ENCODE measurements around the gene SEC22C.
"Not testable (repeated sequence)": the region's sequence is repeated elsewhere in the genome, so short reads cannot be mapped to it uniquely, and the experiment has no call there.

SEC22C gene

GRCh38 chr3:42588625-42589024 is 6.9 kb upstream of the SEC22C start:
- no peak for DNase-seq
- intact Hi-C loops (cut with DNase I), result no loop called here

- intact Hi-C loops (cut with DNase I), result no loop called here
- no peak for DNase-seq
Measured at GRCh38 chr3:42582474-42583070, 805 bp upstream of the SEC22C start.

DNA sequence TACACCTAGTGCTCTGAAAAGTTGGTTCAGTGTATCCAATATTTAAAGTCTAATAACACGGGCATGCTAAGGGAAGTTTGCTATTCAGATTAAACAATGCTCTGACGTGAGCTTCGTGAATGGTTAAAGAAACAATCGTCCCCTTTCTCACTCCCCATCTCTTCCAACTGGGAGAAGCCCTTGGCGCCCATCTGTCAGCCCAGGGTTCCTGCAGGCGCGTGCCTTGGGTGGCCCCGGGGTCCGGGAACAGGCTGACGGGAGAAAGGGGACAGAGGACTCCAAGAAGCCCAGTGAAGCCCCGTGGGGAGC is 413 bp downstream of the SEC22C start:
- intact Hi-C loops (cut with DNase I), result no loop called here
- peak in 1 of 10 donors; percentile 43 for DNase-seq

GRCh38 chr3:42579346-42579745 is 2.4 kb downstream of the SEC22C start:
- peak in 2 of 10 donors; percentile 42 to 64 for DNase-seq
- intact Hi-C loops (cut with DNase I), result not testable (repeated sequence)

GRCh38 chr3:42578054-42578453 is 3.7 kb downstream of the SEC22C start:
- no peak for DNase-seq

GRCh38 chr3:42575137-42575741 is 6.5 kb downstream of the SEC22C start:
- intact Hi-C loops (cut with DNase I), result no loop called here
- DNase-seq, result no peak

More at GRCh38 chr3:42578054-42578453, 3.7 kb downstream of the SEC22C start:
- intact Hi-C loops (cut with DNase I), result no loop called here

DNA sequence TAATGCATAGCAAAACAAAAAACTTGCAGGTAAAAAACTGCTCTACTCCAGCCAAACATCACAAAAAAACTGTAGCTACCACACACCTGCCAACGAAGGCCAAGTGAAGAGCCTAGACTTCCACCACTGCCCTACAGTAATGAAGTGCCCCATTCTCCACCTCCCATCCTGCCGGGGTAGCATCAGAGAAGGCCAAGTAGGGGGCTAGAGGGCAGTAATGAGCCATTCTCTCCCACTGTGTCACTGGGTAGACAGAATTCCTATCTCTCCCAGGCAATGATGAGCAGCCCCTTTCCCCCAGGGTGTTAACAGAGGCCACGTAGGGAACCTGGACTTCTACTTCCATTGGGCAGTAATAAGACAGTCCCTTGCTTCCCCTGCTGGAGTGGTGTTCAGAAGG is 9.5 kb downstream of the SEC22C start:
- intact Hi-C loops (cut with DNase I), result loop anchor here (2.0 kb wide), 1 partner anchor 179 kb away; no protein-coding TSS in a partner anchor
- peak in 3 of 10 donors; percentile 32 to 89 (median 67) for DNase-seq

GRCh38 chr3:42569593-42570142 is 12.1 kb downstream of the SEC22C start:
- intact Hi-C loops (cut with DNase I), result no loop called here

GRCh38 chr3:42562047-42562907 is 19.5 kb downstream of the SEC22C start:
- intact Hi-C loops (cut with DNase I), result no loop called here
- no peak for DNase-seq

More at GRCh38 chr3:42569593-42570142, 12.1 kb downstream of the SEC22C start:
- DNase-seq, result no peak

GRCh38 chr3:42557854-42558253 is 23.9 kb downstream of the SEC22C start:
- intact Hi-C loops (cut with DNase I), result no loop called here
- no peak for DNase-seq

DNA sequence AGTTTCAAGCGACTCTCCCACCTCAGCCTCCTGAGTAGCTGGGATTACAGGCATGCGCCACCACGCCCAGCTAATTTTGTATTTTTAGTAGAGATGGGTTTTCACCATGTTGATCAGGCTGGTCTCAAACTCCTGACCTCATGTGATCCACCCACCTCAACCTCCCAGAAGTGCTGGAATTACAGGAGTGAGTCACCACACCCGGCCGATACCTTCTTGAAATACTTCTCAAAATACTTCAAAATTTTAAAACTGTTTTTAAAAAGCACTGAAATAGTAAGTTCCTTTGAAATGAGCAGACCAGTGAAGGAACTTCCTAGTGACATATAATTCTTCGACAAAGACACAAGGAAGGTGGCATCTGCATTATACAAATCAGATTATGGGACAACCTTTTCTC is 24.9 kb downstream of the SEC22C start:
- DNase-seq; intact Hi-C loops (cut with DNase I): not testable (repeated sequence)

DNA sequence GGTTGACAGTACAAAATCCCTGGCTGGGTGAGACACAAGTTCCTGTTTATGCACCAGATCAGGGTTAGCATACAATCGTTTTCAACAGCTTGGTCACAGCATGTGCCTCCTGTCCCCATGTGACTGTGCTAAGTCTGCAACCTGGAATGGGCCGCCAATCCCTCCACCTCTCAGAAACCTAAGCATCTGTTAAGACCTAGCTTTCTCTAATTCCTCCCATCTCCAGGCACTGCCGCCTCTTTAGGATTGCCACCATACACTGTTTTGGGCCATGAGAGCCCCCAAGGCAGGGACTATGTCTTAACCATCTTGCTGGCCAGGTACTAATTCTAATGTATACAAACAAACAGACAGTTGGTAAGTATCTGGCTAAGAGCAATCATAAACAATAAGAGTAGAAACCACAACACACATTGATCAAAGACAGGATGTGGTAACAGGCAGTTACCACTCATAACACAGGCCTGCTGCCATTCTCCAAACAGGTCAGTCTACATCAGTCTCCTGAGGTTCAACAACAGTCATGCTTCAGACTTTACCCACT is 25.6 kb downstream of the SEC22C start:
- intact Hi-C loops (cut with DNase I), result no loop called here
- peak in 1 of 10 donors; percentile 29 for DNase-seq

GRCh38 chr3:42552830-42553229 is 28.9 kb downstream of the SEC22C start:
- intact Hi-C loops (cut with DNase I), result no loop called here
- DNase-seq, result no peak

- no peak for DNase-seq
Measured at GRCh38 chr3:42550250-42550649, 31.5 kb downstream of the SEC22C start.

DNA sequence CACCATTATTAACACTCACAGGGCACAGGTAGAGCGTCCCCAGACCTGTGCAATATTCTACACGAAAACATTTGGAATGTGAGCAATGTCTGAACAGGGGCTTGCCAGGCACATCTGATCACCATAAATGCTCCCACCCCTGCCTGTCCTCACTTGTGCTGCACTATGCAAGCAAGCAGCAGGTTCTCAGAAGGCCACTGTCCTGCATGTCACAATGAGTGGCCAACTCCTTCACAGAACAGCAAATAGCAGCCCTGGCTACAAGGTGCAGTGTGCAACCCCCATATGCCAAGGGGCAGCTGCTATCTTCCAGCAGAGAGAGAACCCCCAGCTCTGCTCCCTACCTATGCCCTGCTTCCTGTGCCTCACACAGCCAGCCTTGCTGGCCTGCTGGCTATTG is 32.6 kb downstream of the SEC22C start:
- DNase-seq, result no peak
- intact Hi-C loops (cut with DNase I), result loop anchor here (5.0 kb wide), 2 partner anchors 302 to 317 kb away; no protein-coding TSS in a partner anchor

More at GRCh38 chr3:42550250-42550649, 31.5 kb downstream of the SEC22C start:
- intact Hi-C loops (cut with DNase I), result no loop called here

DNA sequence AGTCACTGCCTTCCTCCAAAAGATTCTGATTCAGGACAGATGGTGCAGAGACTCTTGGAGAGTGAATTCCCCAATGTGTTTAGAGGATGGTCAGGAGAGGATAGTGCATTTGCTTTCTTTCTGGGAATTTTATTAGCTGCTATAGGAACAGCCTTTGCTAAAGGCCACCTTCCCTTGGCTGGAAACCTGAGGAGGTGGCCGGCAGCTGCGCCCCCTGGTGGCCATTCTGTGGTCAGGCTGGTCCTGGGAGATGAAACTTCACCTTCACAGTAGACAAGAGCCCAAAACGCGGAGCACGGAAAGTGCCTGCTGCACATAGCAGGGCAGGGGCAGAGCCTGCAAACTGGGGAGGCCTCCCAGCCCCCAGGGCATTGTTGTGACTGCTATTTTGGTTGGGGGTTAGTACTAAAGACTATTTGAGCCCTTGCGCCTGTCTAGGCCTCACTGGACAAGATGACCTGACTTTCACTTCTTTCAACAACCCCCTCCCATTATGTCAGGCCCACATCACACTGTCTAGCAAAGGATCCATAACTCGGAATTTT is 34.3 kb downstream of the SEC22C start:
- intact Hi-C loops (cut with DNase I), result loop anchor here (5.0 kb wide), 2 partner anchors 300 to 315 kb away; no protein-coding TSS in a partner anchor
- DNase-seq, result peak; percentile 53 to 97 (median 80)

DNA sequence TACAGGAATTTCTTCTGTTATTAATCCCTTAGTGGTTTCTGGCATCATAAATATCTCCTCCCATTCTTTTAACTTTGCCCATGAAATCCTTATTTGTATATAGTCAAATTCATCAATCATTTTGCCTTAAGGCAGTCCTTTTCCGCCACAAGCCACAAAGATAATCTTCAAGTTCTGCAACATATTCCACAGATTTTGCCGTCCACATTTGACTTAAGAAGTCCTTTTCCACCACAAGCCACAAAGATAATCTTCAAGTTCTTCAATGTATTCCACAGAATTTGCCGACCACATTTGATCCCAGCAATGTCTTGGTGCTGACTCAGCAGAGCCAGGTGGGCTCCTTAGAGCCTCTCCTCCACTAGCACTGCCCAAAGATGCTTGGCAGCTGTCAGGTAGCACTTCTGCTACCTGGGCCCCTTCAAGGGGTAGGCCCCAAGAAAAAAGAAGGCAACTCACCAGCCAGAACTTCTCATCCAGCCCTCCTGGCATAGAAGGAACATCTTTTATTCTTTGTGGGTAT is 35.0 kb downstream of the SEC22C start:
- DNase-seq, result no peak
- intact Hi-C loops (cut with DNase I), result loop anchor here (5.0 kb wide), 2 partner anchors 299 to 314 kb away; no protein-coding TSS in a partner anchor

DNA sequence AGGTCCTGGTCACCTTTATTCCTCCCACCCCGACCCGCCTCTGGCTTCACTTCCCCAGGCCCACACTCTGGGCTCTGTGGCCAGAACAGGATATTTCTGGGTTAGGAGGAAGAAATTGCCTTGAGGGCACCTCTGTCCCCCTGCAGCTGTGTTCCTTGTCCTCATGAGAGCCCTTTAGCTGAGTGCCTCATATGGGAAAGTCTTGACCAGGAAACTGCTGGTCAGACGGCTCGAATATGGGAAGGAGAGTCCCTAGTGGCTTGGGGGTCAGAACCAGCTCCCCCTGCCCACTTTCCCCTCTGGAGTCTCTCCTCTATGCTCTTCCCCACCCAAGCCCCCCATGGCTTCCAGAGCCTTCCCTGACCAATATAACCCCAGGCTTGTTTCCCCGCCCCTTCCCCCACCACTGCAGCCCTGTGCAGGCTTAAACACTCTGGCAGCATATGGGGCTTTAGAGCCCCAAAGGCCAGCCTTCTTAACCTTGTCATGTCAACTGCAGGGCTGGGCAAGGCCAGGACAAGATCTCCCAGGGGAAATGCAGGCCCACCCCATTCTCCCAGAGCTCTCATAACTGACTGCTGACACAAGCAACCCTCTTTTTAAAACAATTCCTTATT is 36.4 kb downstream of the SEC22C start:
- intact Hi-C loops (cut with DNase I), result loop anchor here (5.0 kb wide), 2 partner anchors 298 to 313 kb away; no protein-coding TSS in a partner anchor
- no peak for DNase-seq

- peak in 2 of 10 donors; percentile 67 to 84 for DNase-seq
- intact Hi-C loops (cut with DNase I), result loop anchor here (5.0 kb wide), 2 partner anchors 297 to 312 kb away; no protein-coding TSS in a partner anchor
Measured at GRCh38 chr3:42544492-42545283, 37.1 kb downstream of the SEC22C start.

All from posterior cingulate gyrus (tissue), 11 donors.